Stimulated activated CD4-positive, alpha-beta T cell treated with anti-CD3 and anti-CD28 coated beads, Interleukin-4, amount 100 ng/mL, for 48 hours (primary cell): ENCODE data around the gene ADPRHL1.

Experiments
- DNase-seq, 2 donors: peaks; one replicate each; pipeline ENCODE4 v3.0.0-alpha.2; 2020; ENCODE audit warnings: low read depth in 2 of 2

Gene ADPRHL1

GRCh38 chr13:113417008-113417751 lies 36.1 kb downstream of the ADPRHL1 start:
- no peak for DNase-seq

- no peak for DNase-seq
Measured at GRCh38 chr13:113415825-113416224, 37.5 kb downstream of the ADPRHL1 start.

- DNase-seq: no peak
Measured at GRCh38 chr13:113415032-113415431, 38.3 kb downstream of the ADPRHL1 start.

GRCh38 chr13:113414335-113414734 lies 39.0 kb downstream of the ADPRHL1 start:
- no peak for DNase-seq

GRCh38 chr13:113413898-113414282 lies 39.4 kb downstream of the ADPRHL1 start:
- no peak for DNase-seq

GRCh38 chr13:113413178-113413897 lies 40.0 kb downstream of the ADPRHL1 start:
- no peak for DNase-seq

- DNase-seq: no peak
Measured at GRCh38 chr13:113412440-113412839, 40.8 kb downstream of the ADPRHL1 start.

GRCh38 chr13:113411216-113412023 lies 41.9 kb downstream of the ADPRHL1 start:
- DNase-seq: no peak

GRCh38 chr13:113410472-113411201 lies 42.7 kb downstream of the ADPRHL1 start:
- DNase-seq: no peak

- no peak for DNase-seq
Measured at GRCh38 chr13:113408562-113408961, 44.7 kb downstream of the ADPRHL1 start.

- no peak for DNase-seq
Measured at GRCh38 chr13:113407531-113408393, 45.5 kb downstream of the ADPRHL1 start.

- DNase-seq: no peak
Measured at GRCh38 chr13:113407103-113407530, 46.2 kb downstream of the ADPRHL1 start.

GRCh38 chr13:113406321-113407102 lies 46.8 kb downstream of the ADPRHL1 start:
- no peak for DNase-seq

- DNase-seq: no peak
Measured at GRCh38 chr13:113405481-113406300, 47.6 kb downstream of the ADPRHL1 start.

- no peak for DNase-seq
Measured at GRCh38 chr13:113404723-113405471, 48.4 kb downstream of the ADPRHL1 start.

- no peak for DNase-seq
Measured at GRCh38 chr13:113404366-113404722, 48.9 kb downstream of the ADPRHL1 start.

GRCh38 chr13:113403255-113404104 lies 49.8 kb downstream of the ADPRHL1 start:
- no peak for DNase-seq
